BJ (cell line): ENCODE measurements around the gene DYRK1A. TPM values are rescaled to one million over a fixed set of nuclear protein-coding genes. Genes with fewer than 3 reads are reported as not detected.
A peak's percentile ranks its signal among the peaks of the same experiment; 100 is the strongest.

Source experiments
- CTCF ChIA-PET: fragments of 350-600 bp; formaldehyde crosslinking; extraction: SDS; loops from one replicate; lab custom pipeline; 2021; ENCODE audit warnings: antibody characterized with exemption, inconsistent platforms; lab: Yijun Ruan, JAX
- POLR2A ChIA-PET: fragments of 300-600 bp; sonication (Branson Sonifier 250); formaldehyde crosslinking; extraction: SDS; loops from one replicate; lab custom pipeline; 2021; ENCODE audit warnings: antibody characterized with exemption; lab: Charles Lee
- DNase-seq: peaks from one replicate; pipeline ENCODE4 v3.0.0-alpha.2; 2011; ENCODE audit warnings: low read depth
- H3K27me3 ChIP-seq: 2 replicates; pipeline ENCODE4 v1.6.0; 2011; ENCODE audit warnings: low read length; ENCODE audit not compliant: control insufficient read depth, insufficient read depth
- H3K36me3 ChIP-seq: 2 replicates; pipeline ENCODE4 v1.5.1; 2011; ENCODE audit warnings: low read length; ENCODE audit not compliant: control insufficient read depth, insufficient read depth
- H3K4me3 ChIP-seq: 2 replicates; pipeline ENCODE4 v1.5.1; 2011; ENCODE audit warnings: low read depth, mild to moderate bottlenecking, control low read depth, low read length
- polyA plus RNA-seq: library from polyadenylated mRNA; depleted of rRNA; stranded (reverse); fragments of >200 nt; gene quantifications from 2 replicates; pipeline ENCODE4 v1.2.3, GENCODE V29; 2011
- TF ChIP-seq, protein P1 (sequence below): IDR thresholded peaks from 2 replicates; pipeline ENCODE4 v1.5.1; 2011; ENCODE audit warnings: low read depth, mild to moderate bottlenecking, control low read depth, inconsistent platforms, low read length, moderate library complexity; ENCODE audit not compliant: insufficient read depth

DYRK1A gene
- polyA plus RNA-seq, 1 experiment, result 55.9 TPM

DNA sequence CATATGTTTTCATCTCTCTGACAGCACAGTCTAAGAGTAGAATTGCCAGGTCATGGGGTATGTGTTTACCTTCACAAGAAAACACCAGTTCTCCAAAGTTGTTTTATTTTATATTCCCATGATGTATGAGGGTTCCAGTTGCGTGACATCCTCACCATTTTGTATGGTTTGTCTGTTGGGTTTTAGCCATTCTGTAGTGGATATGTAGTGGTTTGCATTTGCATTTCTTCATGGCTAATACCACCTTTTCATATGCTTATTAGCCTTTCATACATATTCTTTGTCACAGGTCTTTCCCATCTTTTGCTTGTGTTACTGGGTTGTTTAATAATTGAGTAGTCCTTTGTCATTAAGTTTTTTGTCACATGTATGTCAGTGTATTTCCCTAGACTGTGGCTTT, 132.1 kb downstream of the DYRK1A start:
- Histone ChIP-seq H3K4me3 (no peak overlapping the region), H3K27me3 (no peaks in the 10 kb centered on the region), H3K36me3 (no peaks in the 10 kb centered on the region)
- TF ChIP-seq, protein P1, sequence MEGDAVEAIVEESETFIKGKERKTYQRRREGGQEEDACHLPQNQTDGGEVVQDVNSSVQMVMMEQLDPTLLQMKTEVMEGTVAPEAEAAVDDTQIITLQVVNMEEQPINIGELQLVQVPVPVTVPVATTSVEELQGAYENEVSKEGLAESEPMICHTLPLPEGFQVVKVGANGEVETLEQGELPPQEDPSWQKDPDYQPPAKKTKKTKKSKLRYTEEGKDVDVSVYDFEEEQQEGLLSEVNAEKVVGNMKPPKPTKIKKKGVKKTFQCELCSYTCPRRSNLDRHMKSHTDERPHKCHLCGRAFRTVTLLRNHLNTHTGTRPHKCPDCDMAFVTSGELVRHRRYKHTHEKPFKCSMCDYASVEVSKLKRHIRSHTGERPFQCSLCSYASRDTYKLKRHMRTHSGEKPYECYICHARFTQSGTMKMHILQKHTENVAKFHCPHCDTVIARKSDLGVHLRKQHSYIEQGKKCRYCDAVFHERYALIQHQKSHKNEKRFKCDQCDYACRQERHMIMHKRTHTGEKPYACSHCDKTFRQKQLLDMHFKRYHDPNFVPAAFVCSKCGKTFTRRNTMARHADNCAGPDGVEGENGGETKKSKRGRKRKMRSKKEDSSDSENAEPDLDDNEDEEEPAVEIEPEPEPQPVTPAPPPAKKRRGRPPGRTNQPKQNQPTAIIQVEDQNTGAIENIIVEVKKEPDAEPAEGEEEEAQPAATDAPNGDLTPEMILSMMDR, result no peak
- no peak for DNase-seq
- ChIA-PET CTCF (no interaction called here), POLR2A (no interaction called here)

DNA sequence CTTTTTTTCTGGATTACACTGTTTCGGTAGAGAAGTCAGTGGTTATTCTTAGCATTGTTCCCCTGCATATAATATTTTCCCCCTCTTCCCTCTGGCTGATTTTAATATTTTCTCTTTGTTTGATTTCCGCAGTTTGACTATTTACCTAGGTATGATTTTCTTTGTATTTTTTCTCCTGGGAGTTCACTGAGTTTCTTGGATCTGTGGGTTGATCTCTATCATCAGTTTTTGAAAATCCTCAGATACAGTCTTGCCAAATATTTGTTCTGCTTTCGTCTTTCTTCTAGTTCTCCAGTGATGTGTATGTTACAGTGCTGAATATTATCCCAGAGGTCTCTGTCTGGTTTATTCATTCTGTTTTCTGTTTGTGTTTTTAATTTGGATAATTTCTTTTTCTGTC, 136.4 kb downstream of the DYRK1A start:
- POLR2A ChIA-PET, result no interaction called here
- peaks cover 9% of the 10 kb centered on the region for H3K36me3 ChIP-seq
- no peak overlapping the region for H3K4me3 ChIP-seq
- DNase-seq, result no peak
- CTCF ChIA-PET, result no interaction called here
- TF ChIP-seq, protein P1, result no peak
- no peaks in the 10 kb centered on the region for H3K27me3 ChIP-seq

DNA sequence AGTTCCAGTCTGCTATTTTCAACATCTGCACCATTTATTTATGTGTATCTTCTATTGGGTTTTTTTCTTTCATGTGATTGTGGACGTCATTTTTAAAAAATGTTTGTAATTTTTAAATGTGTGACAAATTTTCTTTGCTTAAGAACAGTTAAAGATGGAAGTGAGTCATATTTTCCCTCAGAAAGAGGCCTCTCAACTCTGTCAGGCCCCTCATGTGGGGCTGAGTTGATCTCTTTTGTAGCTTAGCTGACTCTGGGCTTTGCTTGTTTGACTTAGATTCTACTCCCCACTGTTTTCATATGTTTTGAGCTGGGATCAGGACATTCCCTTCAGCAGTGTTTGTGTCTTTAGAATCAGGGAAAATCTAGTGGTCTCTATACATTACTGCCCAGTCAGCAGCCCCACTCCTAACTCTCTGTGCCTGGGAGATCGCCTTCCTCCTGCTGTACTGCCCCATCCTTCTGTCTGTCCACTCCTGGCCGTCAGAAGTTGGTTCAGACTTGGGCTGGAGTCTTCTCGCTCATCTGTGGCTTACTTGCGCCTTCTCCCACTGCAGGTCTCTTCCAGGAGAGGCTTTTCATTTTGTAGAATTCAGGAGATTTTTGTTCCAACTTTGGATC, 137.4 kb downstream of the DYRK1A start:
- POLR2A ChIA-PET, result no interaction called here
- Histone ChIP-seq H3K4me3 (no peak overlapping the region), H3K27me3 (no peaks in the 10 kb centered on the region), H3K36me3 (peaks cover 14% of the 10 kb centered on the region)
- CTCF ChIA-PET, result no interaction called here
- DNase-seq, result peak; percentile 44
- TF ChIP-seq, protein P1, result no peak

DNA sequence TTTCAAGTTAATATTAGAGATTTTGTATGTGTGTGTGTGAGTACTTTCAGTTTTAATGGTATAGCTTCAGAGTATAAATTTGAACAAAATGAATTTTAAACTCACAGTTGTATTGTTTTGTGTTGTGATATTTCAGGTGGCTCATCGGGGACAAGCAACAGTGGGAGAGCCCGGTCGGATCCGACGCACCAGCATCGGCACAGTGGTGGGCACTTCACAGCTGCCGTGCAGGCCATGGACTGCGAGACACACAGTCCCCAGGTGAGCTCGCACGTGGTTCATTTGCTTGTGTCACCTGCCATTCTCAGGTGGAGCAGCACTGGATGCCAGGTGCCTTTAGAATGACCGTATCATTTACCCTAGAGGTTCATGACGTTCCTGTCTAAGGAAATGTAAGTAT, 139.4 kb downstream of the DYRK1A start:
- no peak overlapping the region for H3K4me3 ChIP-seq
- no peak for DNase-seq
- CTCF ChIA-PET, result no interaction called here
- POLR2A ChIA-PET, result no interaction called here
- H3K27me3 ChIP-seq, result no peaks in the 10 kb centered on the region
- TF ChIP-seq, protein P1, result no peak
- H3K36me3 ChIP-seq, result peaks cover 20% of the 10 kb centered on the region

DNA sequence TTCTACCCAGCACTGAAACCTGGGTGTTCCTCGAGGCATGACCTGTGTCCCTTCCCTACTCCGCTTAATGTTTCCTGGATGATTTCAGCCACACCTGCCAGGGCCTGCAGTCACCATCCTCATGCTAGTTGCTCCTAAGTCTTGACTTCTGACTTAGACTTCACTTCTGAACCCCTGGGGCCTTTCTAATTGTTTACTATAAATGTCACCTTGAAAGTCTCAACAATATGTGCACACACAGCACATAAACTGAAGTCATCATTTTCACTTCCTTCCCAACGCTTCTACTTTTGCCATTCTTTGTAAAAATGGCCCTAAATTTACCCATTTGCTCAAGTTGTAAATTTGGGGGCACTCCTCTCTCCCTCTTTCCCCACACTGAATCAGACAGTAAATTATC, 141.1 kb downstream of the DYRK1A start:
- H3K4me3 ChIP-seq, result no peak overlapping the region
- no peaks in the 10 kb centered on the region for H3K27me3 ChIP-seq
- CTCF ChIA-PET, result no interaction called here
- peaks cover 25% of the 10 kb centered on the region for H3K36me3 ChIP-seq
- DNase-seq, result no peak
- POLR2A ChIA-PET, result no interaction called here
- TF ChIP-seq, protein P1, result no peak
